Astrocyte of the cerebellum (primary cell): ENCODE measurements around the gene SMG6.
A peak's percentile ranks its signal among the peaks of the same experiment; 100 is the strongest.

Experiments used
- DNase-seq: peaks from one replicate; pipeline ENCODE4 v3.0.0-alpha.2; 2011; ENCODE audit warnings: low read depth
- H3K4me3 ChIP-seq: 2 replicates; pipeline ENCODE4 v1.5.1; 2011; ENCODE audit warnings: mild to moderate bottlenecking, low read depth, low read length, moderate library complexity
- CTCF ChIP-seq: IDR thresholded peaks from 2 replicates; pipeline ENCODE4 v1.5.1; 2012; ENCODE audit warnings: low read length, low read depth, moderate library complexity, mild to moderate bottlenecking; ENCODE audit errors: missing control alignments
- in situ Hi-C: cut with HindIII; loops from 2 replicates; pipeline ENCODE4 v1.10.0; 2017; ENCODE audit warnings: low sequenced_read_pairs

The SMG6 gene

GRCh38 chr17:2093349-2093748 lies 210.2 kb downstream of the SMG6 start:
- no peak for TF ChIP-seq CTCF
- DNase-seq: no peak
- H3K4me3 ChIP-seq: no peak overlapping the region
- in situ Hi-C loops: loop anchor here (25.0 kb wide), 1 partner anchor 169 kb away; no protein-coding TSS in a partner anchor

- no peak for DNase-seq
- no peak overlapping the region for H3K4me3 ChIP-seq
- no peak for TF ChIP-seq CTCF
- in situ Hi-C loops: loop anchor here (25.0 kb wide), 1 partner anchor 170 kb away; no protein-coding TSS in a partner anchor
These were observed 211.3 kb downstream of the SMG6 start for GRCh38 chr17:2092253-2092652.

GRCh38 chr17:2090804-2091534 lies 212.6 kb downstream of the SMG6 start:
- DNase-seq: peak; percentile 90
- peak; percentile 64 for TF ChIP-seq CTCF
- in situ Hi-C loops: loop anchor here (25.0 kb wide), 1 partner anchor 171 kb away; no protein-coding TSS in a partner anchor
- no peak overlapping the region for H3K4me3 ChIP-seq

- no peak for TF ChIP-seq CTCF
- in situ Hi-C loops: loop anchor here (25.0 kb wide), 1 partner anchor 172 kb away; no protein-coding TSS in a partner anchor
- H3K4me3 ChIP-seq: no peak overlapping the region
- DNase-seq: no peak
These were observed 213.4 kb downstream of the SMG6 start for GRCh38 chr17:2090210-2090641.

GRCh38 chr17:2089021-2089422 lies 214.6 kb downstream of the SMG6 start:
- no peak overlapping the region for H3K4me3 ChIP-seq
- in situ Hi-C loops: loop anchor here (5.0 to 25.0 kb wide), 2 partner anchors 53 to 173 kb away; no protein-coding TSS in a partner anchor
- DNase-seq: no peak
- no peak for TF ChIP-seq CTCF

GRCh38 chr17:2087597-2088211 lies 215.9 kb downstream of the SMG6 start:
- H3K4me3 ChIP-seq: no peak overlapping the region
- no peak for TF ChIP-seq CTCF
- DNase-seq: no peak
- in situ Hi-C loops: loop anchor here (5.0 to 25.0 kb wide), 2 partner anchors 55 to 175 kb away; no protein-coding TSS in a partner anchor
